Omental fat pad (tissue), 4 donors: ENCODE results near the gene GRID1. TPM values are rescaled to one million over a fixed set of nuclear protein-coding genes. Genes with fewer than 3 reads are reported as not detected.

Experiments
- ATAC-seq: fragments of 150-250 bp; one replicate; pipeline ENCODE4 v1.9.1; 2016; ENCODE audit warnings: mild to moderate bottlenecking, moderate library complexity; ENCODE audit not compliant: low FRiP score
- DNase-seq: peaks from one replicate; pipeline ENCODE4 v3.0.0-alpha.2; 2019; ENCODE audit warnings: low spot score
- total RNA-seq, 4 donors: library from RNA; depleted of rRNA; stranded (reverse); fragments of >200 nt; gene quantifications; one replicate each; pipeline ENCODE4 v1.1.0, GENCODE V29; 2016
- TF ChIP-seq, protein P1 (sequence below), 3 donors: fragments of 450-650 bp; IDR thresholded peaks; one replicate each; pipeline ENCODE4 v1.5.1; 2016 to 2017; ENCODE audit warnings: antibody characterized with exemption in 3 of 3, mild to moderate bottlenecking in 3 of 3, moderate library complexity in 2 of 3

GRID1 gene
- total RNA-seq, 4 donors from 2014 or later: 1.5 to 3.5 (median 2.4) TPM

- TF ChIP-seq, protein P1, sequence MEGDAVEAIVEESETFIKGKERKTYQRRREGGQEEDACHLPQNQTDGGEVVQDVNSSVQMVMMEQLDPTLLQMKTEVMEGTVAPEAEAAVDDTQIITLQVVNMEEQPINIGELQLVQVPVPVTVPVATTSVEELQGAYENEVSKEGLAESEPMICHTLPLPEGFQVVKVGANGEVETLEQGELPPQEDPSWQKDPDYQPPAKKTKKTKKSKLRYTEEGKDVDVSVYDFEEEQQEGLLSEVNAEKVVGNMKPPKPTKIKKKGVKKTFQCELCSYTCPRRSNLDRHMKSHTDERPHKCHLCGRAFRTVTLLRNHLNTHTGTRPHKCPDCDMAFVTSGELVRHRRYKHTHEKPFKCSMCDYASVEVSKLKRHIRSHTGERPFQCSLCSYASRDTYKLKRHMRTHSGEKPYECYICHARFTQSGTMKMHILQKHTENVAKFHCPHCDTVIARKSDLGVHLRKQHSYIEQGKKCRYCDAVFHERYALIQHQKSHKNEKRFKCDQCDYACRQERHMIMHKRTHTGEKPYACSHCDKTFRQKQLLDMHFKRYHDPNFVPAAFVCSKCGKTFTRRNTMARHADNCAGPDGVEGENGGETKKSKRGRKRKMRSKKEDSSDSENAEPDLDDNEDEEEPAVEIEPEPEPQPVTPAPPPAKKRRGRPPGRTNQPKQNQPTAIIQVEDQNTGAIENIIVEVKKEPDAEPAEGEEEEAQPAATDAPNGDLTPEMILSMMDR (IDR thresholded peaks at IDR 0.05): no peak
- DNase-seq: no peak
- no peak for ATAC-seq
These were observed 18.0 kb downstream of the GRID1 start for GRCh38 chr10:86348321-86349210.

DNA sequence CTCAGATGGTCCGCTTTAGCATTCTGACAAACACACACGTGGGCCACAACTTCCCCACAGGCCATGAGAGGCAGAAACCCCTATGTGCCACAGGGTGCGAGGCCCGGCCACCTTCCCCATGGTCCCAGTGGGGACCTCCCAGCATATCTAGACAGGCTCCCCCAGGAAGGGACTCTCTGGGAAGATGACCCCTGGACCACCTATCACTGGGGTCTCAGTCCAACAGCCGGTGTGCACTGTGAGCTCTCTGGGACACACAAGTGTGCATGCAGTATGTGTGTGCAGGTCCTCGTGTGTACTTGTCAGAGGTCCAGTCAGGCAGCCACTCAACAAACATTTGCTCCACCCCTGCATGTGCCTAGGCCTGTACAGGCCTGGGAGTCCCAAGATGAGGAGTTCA, 18.7 kb downstream of the GRID1 start:
- DNase-seq (no peak), ATAC-seq (no peak)
- TF ChIP-seq, protein P1 (IDR thresholded peaks at IDR 0.05): no peak

- DNase-seq (no peak), ATAC-seq (no peak)
- TF ChIP-seq, protein P1 (IDR thresholded peaks at IDR 0.05): no peak
These were observed 19.6 kb downstream of the GRID1 start for GRCh38 chr10:86346799-86347665.

DNA sequence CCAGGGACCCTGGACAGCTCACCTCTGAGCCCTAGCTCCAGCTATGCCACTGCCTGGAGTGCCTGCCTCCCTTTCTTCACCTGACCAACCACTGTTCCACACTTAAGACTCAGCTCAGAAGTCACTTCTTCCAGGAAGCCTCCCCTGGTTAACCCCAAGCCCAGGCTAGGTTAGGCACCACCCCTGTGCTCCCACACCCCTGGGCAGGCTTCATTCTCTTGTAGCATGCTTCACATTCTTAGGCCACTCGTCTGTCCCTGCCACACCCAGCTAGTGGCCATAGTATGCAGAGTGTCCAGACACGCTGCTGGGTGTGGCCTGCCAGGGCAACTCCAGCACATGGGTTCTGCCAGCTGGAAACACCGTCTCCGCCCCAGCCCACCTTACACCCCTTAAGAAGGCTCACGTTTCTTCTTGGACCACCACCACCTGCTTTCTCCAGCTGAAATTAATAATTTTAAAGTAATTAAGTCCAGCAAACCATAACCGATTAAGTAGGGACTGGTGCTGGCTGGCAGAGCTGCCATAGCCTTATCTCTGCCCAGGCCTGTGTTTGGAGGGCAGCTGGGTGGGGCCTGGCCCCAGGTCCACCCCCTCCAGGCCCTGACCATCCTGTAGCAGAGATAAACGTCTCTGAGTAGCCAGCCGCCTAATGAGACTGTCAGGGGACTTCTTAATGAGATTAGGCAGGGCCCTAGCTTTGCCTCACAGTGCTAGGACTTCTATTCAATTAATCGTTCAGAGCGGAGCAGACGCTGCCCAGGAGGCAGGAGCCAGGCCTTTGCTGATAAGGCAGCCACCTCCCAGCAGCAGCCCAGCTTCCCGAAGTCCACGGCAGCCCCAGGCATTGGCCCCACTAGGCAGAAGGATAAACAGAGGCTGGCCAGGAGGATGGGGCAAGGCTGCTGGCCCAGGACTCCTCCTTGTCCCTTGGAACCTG, 20.5 kb downstream of the GRID1 start:
- ATAC-seq (no peak), DNase-seq (no peak)
- TF ChIP-seq, protein P1 (IDR thresholded peaks at IDR 0.05): no peak

DNA sequence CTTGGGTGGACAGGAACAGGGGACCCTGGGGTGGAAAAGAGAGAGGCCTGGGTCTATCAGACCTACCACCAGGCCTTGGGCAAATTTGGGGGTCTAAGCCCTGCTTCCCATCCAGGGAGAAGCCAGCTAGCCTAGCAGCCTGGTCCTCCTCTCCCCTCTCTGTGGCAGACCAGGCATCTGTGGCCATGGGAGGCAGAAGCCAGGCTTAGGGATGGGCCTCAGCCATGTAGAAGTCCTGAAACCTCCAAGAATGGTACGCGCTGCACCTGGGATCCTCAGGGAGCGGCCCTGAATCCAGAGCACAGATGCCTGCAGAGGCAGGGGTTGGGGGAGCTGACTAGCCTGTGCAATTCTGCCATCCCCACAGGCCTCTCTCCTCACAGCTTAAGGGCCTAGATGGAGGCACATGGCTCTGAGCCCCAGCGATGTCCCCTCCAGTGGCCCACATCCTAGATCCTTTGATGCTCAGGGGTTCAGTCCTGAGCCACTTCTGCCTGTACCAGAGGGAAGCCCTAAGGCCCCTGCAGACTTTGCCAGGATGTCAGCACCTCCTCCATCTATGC, 21.2 kb downstream of the GRID1 start:
- TF ChIP-seq, protein P1 (IDR thresholded peaks at IDR 0.05): no peak
- DNase-seq (no peak), ATAC-seq (no peak)

- ATAC-seq: no peak
- TF ChIP-seq, protein P1 (IDR thresholded peaks at IDR 0.05): no peak
- no peak for DNase-seq
These were observed 21.9 kb downstream of the GRID1 start for GRCh38 chr10:86344714-86345161.
